Keratinocyte (primary cell): ENCODE data around the gene NFASC. TPM values are rescaled to one million over a fixed set of nuclear protein-coding genes. Genes with fewer than 3 reads are reported as not detected.

Experiments
- DNase-seq: peaks from one replicate; pipeline ENCODE4 v3.0.0-alpha.2; 2011; ENCODE audit warnings: low read depth, missing footprints, low spot score
- FAIRE-seq: peaks from 2 replicates; lab custom pipeline; 2011; peaks lifted over from hg19 to GRCh38; lab: Jason Lieb, UNC
- H2AFZ ChIP-seq: 2 replicates; pipeline ENCODE4 v1.6.0; 2012; ENCODE audit warnings: low read length, control low read depth, inconsistent platforms; ENCODE audit not compliant: control insufficient read depth
- H3K27ac ChIP-seq: 2 replicates; pipeline ENCODE4 v1.5.1; 2011; ENCODE audit warnings: low read length; ENCODE audit not compliant: control insufficient read depth, insufficient read depth
- H3K27me3 ChIP-seq: 3 replicates; pipeline ENCODE4 v1.6.0; 2011; ENCODE audit warnings: low read length; ENCODE audit not compliant: control insufficient read depth, insufficient read depth; ENCODE audit errors: extremely low read depth
- H3K36me3 ChIP-seq, 2 experiments: 2 replicates in 1 of 2; 3 replicates in 1 of 2; pipeline ENCODE4 v1.5.1; 2011; ENCODE audit warnings: low read length in 2 of 2, mild to moderate bottlenecking in 1 of 2; ENCODE audit not compliant: control insufficient read depth in 2 of 2, insufficient read depth in 2 of 2; ENCODE audit errors: extremely low read depth in 1 of 2
- H3K4me1 ChIP-seq: 3 replicates; pipeline ENCODE4 v1.5.1; 2011; ENCODE audit warnings: low read length; ENCODE audit not compliant: control insufficient read depth, insufficient read depth; ENCODE audit errors: extremely low read depth
- H3K4me2 ChIP-seq: 3 replicates; pipeline ENCODE4 v1.6.0; 2011; ENCODE audit warnings: low read depth, low read length; ENCODE audit not compliant: control insufficient read depth, insufficient read depth; ENCODE audit errors: extremely low read depth
- H3K4me3 ChIP-seq, 3 experiments: fragments of 200-600 bp in 1 of 3; sonication (generic) in 1 of 3; 2 replicates in 2 of 3; 3 replicates in 1 of 3; pipeline ENCODE4 v1.5.1; 2011 to 2016; ENCODE audit warnings: low read length in 3 of 3, mild to moderate bottlenecking in 3 of 3, control low read depth in 2 of 3, inconsistent platforms in 1 of 3, low read depth in 1 of 3, mixed read lengths in 1 of 3, mixed run types in 1 of 3, moderate library complexity in 1 of 3; ENCODE audit not compliant: control insufficient read depth in 2 of 3, insufficient read depth in 2 of 3; ENCODE audit errors: extremely low read depth in 1 of 3
- H3K79me2 ChIP-seq: 2 replicates; pipeline ENCODE4 v1.6.0; 2012; ENCODE audit warnings: low read length; ENCODE audit not compliant: control insufficient read depth, insufficient read depth
- H3K9ac ChIP-seq: 3 replicates; pipeline ENCODE4 v1.6.0; 2011; ENCODE audit warnings: low read length; ENCODE audit not compliant: control insufficient read depth, insufficient read depth; ENCODE audit errors: extremely low read depth
- H3K9me1 ChIP-seq: 3 replicates; pipeline ENCODE4 v1.6.0; 2011; ENCODE audit warnings: low read length; ENCODE audit not compliant: control insufficient read depth, insufficient read depth; ENCODE audit errors: extremely low read depth
- H3K9me3 ChIP-seq: 2 replicates; pipeline ENCODE4 v1.5.1; 2012; ENCODE audit warnings: low read depth, low read length; ENCODE audit not compliant: control insufficient read depth
- H4K20me1 ChIP-seq: 3 replicates; pipeline ENCODE4 v1.6.0; 2011; ENCODE audit warnings: low read length; ENCODE audit not compliant: control insufficient read depth, insufficient read depth; ENCODE audit errors: extremely low read depth
- EZH2 ChIP-seq: IDR thresholded peaks from one replicate; pipeline ENCODE4 v1.6.1; 2012; ENCODE audit warnings: inconsistent platforms, mild to moderate bottlenecking, low read length, moderate library complexity
- dilution Hi-C: fragments of 300-500 bp; cut with MboI; formaldehyde crosslinking; loops from one replicate; pipeline ENCODE4 v1.7.0; 2020; ENCODE audit warnings: low sequenced_read_pairs; ENCODE audit not compliant: extremely low pct_ligation_motif_present
- polyA plus RNA-seq, 5 experiments: library from polyadenylated mRNA; depleted of rRNA in 3 of 5; stranded (reverse) in 3 of 5; stranded (forward) in 1 of 5; unstranded in 1 of 5; fragments of >200 nt; gene quantifications; 1 replicate in 1 of 5; 2 replicates in 3 of 5; 3 replicates in 1 of 5; pipeline versions ENCODE4 v1.2.1 to v1.2.3, GENCODE V29; 2011 to 2012; ENCODE audit warnings: missing spikeins in 2 of 5, low read depth in 1 of 5, low replicate concordance in 1 of 5
- TF ChIP-seq, protein P1 (sequence below), 3 experiments: IDR thresholded peaks in 1 of 3; conservative IDR thresholded peaks in 1 of 3; optimal IDR thresholded peaks in 1 of 3; 2 replicates in 2 of 3; 3 replicates in 1 of 3; pipeline versions ENCODE3 to v1.5.1; 2011; ENCODE audit warnings: low read length in 3 of 3, mild to moderate bottlenecking in 3 of 3, moderate library complexity in 2 of 3, control low read depth in 1 of 3, inconsistent platforms in 1 of 3; ENCODE audit not compliant: insufficient read depth in 2 of 3; ENCODE audit errors: extremely low read depth in 1 of 3

Gene NFASC
- polyA plus RNA-seq, 1 donor (not counting 4 experiments of a cell fraction or from before 2014, with no cell fraction given), result 4.3 TPM

GRCh38 chr1:204854286-204854685 lies 16.4 kb upstream of the NFASC start:
- H3K27ac ChIP-seq, result no peak overlapping the region
- H3K4me2 ChIP-seq, result no peak overlapping the region
- no peak for TF ChIP-seq EZH2
- TF ChIP-seq, protein P1, sequence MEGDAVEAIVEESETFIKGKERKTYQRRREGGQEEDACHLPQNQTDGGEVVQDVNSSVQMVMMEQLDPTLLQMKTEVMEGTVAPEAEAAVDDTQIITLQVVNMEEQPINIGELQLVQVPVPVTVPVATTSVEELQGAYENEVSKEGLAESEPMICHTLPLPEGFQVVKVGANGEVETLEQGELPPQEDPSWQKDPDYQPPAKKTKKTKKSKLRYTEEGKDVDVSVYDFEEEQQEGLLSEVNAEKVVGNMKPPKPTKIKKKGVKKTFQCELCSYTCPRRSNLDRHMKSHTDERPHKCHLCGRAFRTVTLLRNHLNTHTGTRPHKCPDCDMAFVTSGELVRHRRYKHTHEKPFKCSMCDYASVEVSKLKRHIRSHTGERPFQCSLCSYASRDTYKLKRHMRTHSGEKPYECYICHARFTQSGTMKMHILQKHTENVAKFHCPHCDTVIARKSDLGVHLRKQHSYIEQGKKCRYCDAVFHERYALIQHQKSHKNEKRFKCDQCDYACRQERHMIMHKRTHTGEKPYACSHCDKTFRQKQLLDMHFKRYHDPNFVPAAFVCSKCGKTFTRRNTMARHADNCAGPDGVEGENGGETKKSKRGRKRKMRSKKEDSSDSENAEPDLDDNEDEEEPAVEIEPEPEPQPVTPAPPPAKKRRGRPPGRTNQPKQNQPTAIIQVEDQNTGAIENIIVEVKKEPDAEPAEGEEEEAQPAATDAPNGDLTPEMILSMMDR (optimal IDR thresholded peaks at IDR 0.05 in 1 of 3, IDR thresholded peaks at IDR 0.05 in 1 of 3, conservative IDR thresholded peaks at IDR 0.05 in 1 of 3; ENCODE audit: extremely low read depth in 1 of 3, insufficient read depth in 2 of 3, low read length in 3 of 3), result no peak
- no peaks in the 10 kb centered on the region for H4K20me1 ChIP-seq
- no peaks in the 10 kb centered on the region for H3K36me3 ChIP-seq
- H3K79me2 ChIP-seq, result no peaks in the 10 kb centered on the region
- H3K27me3 ChIP-seq, result peaks cover 4% of the 10 kb centered on the region
- FAIRE-seq (no peak), DNase-seq (no peak)
- dilution Hi-C loops, result no loop called here
- H3K4me1 ChIP-seq, result no peaks in the 10 kb centered on the region
- H2AFZ ChIP-seq, result no peak overlapping the region
- no peak overlapping the region for H3K4me3 ChIP-seq
- no peaks in the 10 kb centered on the region for H3K9me3 ChIP-seq
- H3K9me1 ChIP-seq, result no peaks in the 10 kb centered on the region
- no peak overlapping the region for H3K9ac ChIP-seq

- FAIRE-seq, result no peak
- Histone ChIP-seq H3K9me3 (no peaks in the 10 kb centered on the region), H4K20me1 (no peaks in the 10 kb centered on the region), H3K27me3 (peaks cover 15% of the 10 kb centered on the region), H3K4me2 (no peak overlapping the region), H3K36me3 (no peaks in the 10 kb centered on the region), H3K4me1 (no peaks in the 10 kb centered on the region), H3K27ac (no peak overlapping the region), H3K4me3 (no peak overlapping the region), H3K79me2 (no peaks in the 10 kb centered on the region), H3K9me1 (no peaks in the 10 kb centered on the region), H3K9ac (no peak overlapping the region), H2AFZ (no peak overlapping the region)
- dilution Hi-C loops, result no loop called here
- DNase-seq, result no peak
- TF ChIP-seq, protein P1 (optimal IDR thresholded peaks at IDR 0.05 in 1 of 3, IDR thresholded peaks at IDR 0.05 in 1 of 3, conservative IDR thresholded peaks at IDR 0.05 in 1 of 3; ENCODE audit: extremely low read depth in 1 of 3, insufficient read depth in 2 of 3, low read length in 3 of 3), result no peak
- no peak for TF ChIP-seq EZH2
Observed at GRCh38 chr1:204858363-204858821, 12.3 kb upstream of the NFASC start.
